Coronary artery (tissue), 2 donors: ENCODE measurements around the gene PTH1R.

Experiments used
- DNase-seq: peaks from one replicate; pipeline ENCODE4 v3.0.0-alpha.2; 2017; ENCODE audit warnings: low spot score
- H3K27ac ChIP-seq, 2 donors: fragments of 200-600 bp; sonication (generic); one replicate each; pipeline ENCODE4 v1.5.1; 2016 to 2019
- H3K4me3 ChIP-seq: fragments of 200-600 bp; sonication (generic); 2 replicates; pipeline ENCODE4 v1.5.1; 2016; ENCODE audit warnings: mild to moderate bottlenecking, moderate library complexity
- CTCF ChIP-seq: fragments of 200-600 bp; sonication (generic); IDR thresholded peaks from one replicate; pipeline ENCODE4 v1.5.1; 2019; ENCODE audit warnings: antibody characterized with exemption

Gene PTH1R

DNA sequence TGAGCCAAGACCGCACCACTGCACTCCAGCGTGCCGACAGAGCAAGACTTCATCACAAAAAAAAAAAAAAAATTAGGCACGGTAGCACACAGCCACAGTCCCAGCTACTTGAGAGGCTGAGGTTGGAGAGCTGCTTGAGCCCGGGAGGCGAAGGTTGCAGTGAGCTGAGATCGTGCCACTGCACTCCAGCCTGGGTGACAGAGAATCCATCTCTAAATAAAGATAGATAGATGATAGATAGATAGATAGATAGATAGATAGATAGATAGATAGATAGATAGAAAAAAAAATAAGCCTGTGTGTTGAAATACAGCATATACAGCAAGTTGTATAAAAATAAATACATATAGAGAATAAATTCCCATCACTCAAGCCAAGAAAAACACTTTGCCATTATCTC is 37.3 kb downstream of the PTH1R start:
- Histone ChIP-seq H3K27ac (no peak overlapping the region), H3K4me3 (no peak overlapping the region)
- no peak for DNase-seq
- TF ChIP-seq CTCF, result no peak

DNA sequence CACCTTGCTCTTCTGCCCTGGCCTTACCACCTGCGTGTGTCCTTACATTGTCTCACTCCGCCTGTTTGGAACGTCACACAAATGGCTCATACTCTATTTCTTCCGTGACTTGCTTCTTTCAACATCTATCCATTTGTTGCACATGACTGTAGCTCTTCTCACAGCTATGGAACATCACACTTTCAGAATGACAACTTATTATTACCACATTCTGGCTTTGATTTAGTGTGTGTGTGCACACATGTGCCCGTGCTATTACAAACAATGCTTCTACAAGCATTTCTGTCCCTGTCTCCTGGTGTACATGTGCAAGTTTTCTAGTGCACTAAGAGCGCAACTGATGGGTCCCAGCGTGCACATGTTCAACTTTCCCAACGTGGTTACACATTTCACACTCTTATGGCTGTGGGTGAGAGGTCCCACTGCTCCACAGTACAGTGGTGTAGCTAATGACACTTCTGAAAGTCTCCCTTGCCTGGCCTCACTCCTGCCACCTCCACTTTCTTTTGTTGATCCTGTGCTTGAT is 37.8 kb downstream of the PTH1R start:
- Histone ChIP-seq H3K27ac (no peak overlapping the region), H3K4me3 (no peak overlapping the region)
- DNase-seq, result no peak
- TF ChIP-seq CTCF, result no peak

DNA sequence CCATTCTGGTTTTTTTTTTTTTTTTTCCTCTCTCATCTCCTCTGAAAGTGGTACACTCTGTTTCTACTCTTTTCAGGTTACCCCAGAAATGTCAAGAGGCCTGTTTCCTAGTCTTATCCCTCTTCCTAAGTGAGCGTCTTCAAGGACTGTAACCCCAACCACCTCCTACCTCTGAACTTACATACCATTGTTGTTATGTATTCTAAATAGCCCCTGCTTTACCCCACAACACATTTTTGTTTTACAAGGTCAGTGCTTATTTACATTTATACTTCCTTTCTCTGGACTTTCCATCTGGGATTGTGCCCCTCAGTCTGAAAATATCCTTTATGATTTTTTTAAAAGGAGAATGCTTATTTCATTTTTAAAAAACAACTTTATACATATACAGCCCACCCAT is 38.8 kb downstream of the PTH1R start:
- H3K4me3 ChIP-seq, result no peak overlapping the region
- no peak for TF ChIP-seq CTCF
- DNase-seq, result no peak
- no peak overlapping the region for H3K27ac ChIP-seq

DNA sequence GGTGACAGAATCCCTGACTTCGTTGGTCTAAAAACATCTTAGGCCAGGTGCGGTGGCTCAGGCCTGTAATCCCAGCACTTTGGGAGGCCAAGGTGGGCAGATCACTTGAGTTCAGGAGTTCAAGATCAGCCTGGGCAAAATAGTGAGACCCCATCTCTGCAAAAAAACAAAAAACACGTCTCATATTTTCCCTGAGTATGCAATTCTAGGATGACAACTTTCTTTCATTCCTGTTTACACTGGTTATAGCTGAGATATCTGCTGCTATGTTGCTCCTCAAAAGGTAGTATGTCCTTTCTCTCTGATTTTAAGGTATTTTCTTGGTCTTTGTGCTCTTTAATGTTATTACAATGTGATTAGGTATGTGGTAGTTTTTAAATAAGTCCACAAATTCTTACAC is 39.3 kb downstream of the PTH1R start:
- TF ChIP-seq CTCF, result no peak
- no peak for DNase-seq
- Histone ChIP-seq H3K27ac (no peak overlapping the region), H3K4me3 (no peak overlapping the region)

DNA sequence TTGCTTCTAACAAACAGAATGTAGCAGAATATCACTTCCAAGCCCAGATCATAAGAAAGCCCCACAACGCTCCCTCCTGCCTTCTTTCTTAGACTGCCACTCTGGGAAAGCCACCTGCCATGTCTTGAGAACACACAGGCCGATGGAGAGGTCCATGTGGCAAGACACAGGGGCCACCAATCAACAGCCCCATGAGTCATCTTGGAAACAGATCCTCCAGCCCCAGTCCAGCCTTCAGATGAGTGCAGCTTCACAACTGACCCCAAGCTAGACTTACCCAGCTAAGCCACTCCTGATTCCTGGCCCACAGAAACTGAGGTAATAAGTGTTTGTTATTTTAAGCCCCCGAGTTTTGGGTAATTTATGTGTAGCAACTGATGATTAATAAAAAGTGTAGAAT is 39.7 kb downstream of the PTH1R start:
- DNase-seq, result no peak
- no peak for TF ChIP-seq CTCF
- no peak overlapping the region for H3K4me3 ChIP-seq
- H3K27ac ChIP-seq, result no peak overlapping the region

- TF ChIP-seq CTCF, result no peak
- no peak overlapping the region for H3K27ac ChIP-seq
- no peak overlapping the region for H3K4me3 ChIP-seq
- DNase-seq, result no peak
Measured at GRCh38 chr3:46918202-46918601, 40.7 kb downstream of the PTH1R start.

DNA sequence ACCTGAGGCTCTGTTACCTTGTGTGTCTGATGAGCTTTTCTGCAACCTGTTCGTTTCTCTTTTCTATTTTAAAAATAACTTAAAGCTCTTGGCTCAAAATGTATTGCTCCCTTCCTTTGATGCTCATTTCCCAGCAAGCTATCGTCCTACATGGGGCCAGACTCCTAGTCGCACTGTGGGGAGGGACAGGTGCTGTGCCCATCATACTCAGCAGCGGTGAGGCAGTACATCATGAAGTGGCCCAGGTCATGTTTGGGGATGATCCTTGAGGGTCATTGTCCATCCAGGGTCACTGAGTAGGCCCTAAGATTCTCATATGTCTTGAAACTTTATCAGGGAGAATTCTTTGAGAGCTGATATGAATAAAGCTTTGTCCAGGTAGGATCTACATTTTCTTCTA is 41.1 kb downstream of the PTH1R start:
- DNase-seq, result no peak
- no peak for TF ChIP-seq CTCF
- Histone ChIP-seq H3K4me3 (no peak overlapping the region), H3K27ac (no peak overlapping the region)
